GM12878 (cell line): ENCODE results near the gene STAC2. TPM values are rescaled to one million over a fixed set of nuclear protein-coding genes. Genes with fewer than 3 reads are reported as not detected.

ENCODE experiments used
- ATAC-seq: fragments of 200-7000 bp; cut with Tn5 transposase; 3 replicates; pipeline ENCODE4 v1.9.1; 2020; ENCODE audit warnings: mild to moderate bottlenecking, moderate library complexity
- Bru-seq: library from RNA; stranded (reverse); fragments of 400-500 nt; gene quantifications from one replicate; lab custom pipeline; 2021; lab: Mats Ljungman, UMichigan
- BruChase-seq, 2 experiments: library from RNA; stranded (reverse); fragments of 400-500 nt; gene quantifications; one replicate each; lab custom pipeline; 2021; lab: Mats Ljungman, UMichigan
- BruUV-seq: library from RNA; stranded (reverse); fragments of 400-500 nt; replicated peaks from 2 replicates; lab custom pipeline; 2021; lab: Mats Ljungman, UMichigan
- CTCF ChIA-PET: fragments of 300-600 bp; sonication (Branson Sonifier 250); formaldehyde crosslinking; extraction: SDS; loops from one replicate; lab custom pipeline; 2021; ENCODE audit warnings: inconsistent platforms; lab: Yijun Ruan, JAX
- POLR2A ChIA-PET: fragments of 350-600 bp; formaldehyde crosslinking; extraction: SDS; loops from one replicate; lab custom pipeline; 2021; ENCODE audit warnings: inconsistent platforms; lab: Charles Lee
- RAD21 ChIA-PET: fragments of 300-600 bp; sonication (Branson Sonifier 250); formaldehyde crosslinking; loops from one replicate; lab custom pipeline; 2023; ENCODE audit warnings: antibody characterized with exemption; ENCODE audit not compliant: unreplicated experiment; lab: Charles Lee
- SMC1A ChIA-PET: fragments of 300-600 bp; sonication (Branson Sonifier 250); formaldehyde crosslinking; loops from one replicate; lab custom pipeline; 2023; ENCODE audit not compliant: unreplicated experiment, uncharacterized antibody; lab: Charles Lee
- DNase-seq: peaks from one replicate; pipeline ENCODE4 v3.0.0-alpha.2; 2011; ENCODE audit warnings: low read depth, low spot score
- FAIRE-seq: peaks from 3 replicates; lab custom pipeline; 2011; peaks lifted over from hg19 to GRCh38; lab: Jason Lieb, UNC
- H2AFZ ChIP-seq: 2 replicates; pipeline ENCODE4 v1.6.0; 2011; ENCODE audit warnings: low read depth, low read length, control low read depth; ENCODE audit not compliant: control insufficient read depth
- H3K27ac ChIP-seq: 2 replicates; pipeline ENCODE4 v1.5.1; 2011; ENCODE audit warnings: control low read depth; ENCODE audit not compliant: control insufficient read depth, insufficient read depth
- H3K27me3 ChIP-seq, 2 experiments: replicated peaks in 1 of 2; 2 replicates each; pipeline versions ENCODE4 v1.6.0 to v1.6.1; 2011; ENCODE audit warnings: low read length in 1 of 2; ENCODE audit not compliant: control insufficient read depth in 2 of 2, insufficient read depth in 2 of 2
- H3K36me3 ChIP-seq, 2 experiments: 2 replicates each; pipeline ENCODE4 v1.5.1; 2011; ENCODE audit warnings: low read length in 1 of 2; ENCODE audit not compliant: control insufficient read depth in 2 of 2, insufficient read depth in 2 of 2
- H3K4me1 ChIP-seq: 2 replicates; pipeline ENCODE4 v1.6.1; 2011; ENCODE audit warnings: mild to moderate bottlenecking, low read length, moderate library complexity, mixed read lengths; ENCODE audit not compliant: control insufficient read depth, insufficient read depth
- H3K4me2 ChIP-seq: 2 replicates; pipeline ENCODE4 v1.6.0; 2011; ENCODE audit warnings: control low read depth; ENCODE audit not compliant: control insufficient read depth, insufficient read depth
- H3K4me3 ChIP-seq: fragments of 200-600 bp; sonication (generic); 2 replicates; pipeline ENCODE4 v1.5.1; 2016
- H3K79me2 ChIP-seq: 2 replicates; pipeline ENCODE4 v1.6.0; 2011; ENCODE audit warnings: low read length; ENCODE audit not compliant: control insufficient read depth, insufficient read depth
- H3K9ac ChIP-seq: 2 replicates; pipeline ENCODE4 v1.8.0; 2011; ENCODE audit warnings: low read length, control low read depth, mixed read lengths; ENCODE audit not compliant: control insufficient read depth, insufficient read depth
- H3K9me3 ChIP-seq: replicated peaks from 3 replicates; pipeline ENCODE4 v1.5.1; 2011; ENCODE audit warnings: mild to moderate bottlenecking, low read length; ENCODE audit not compliant: control insufficient read depth, insufficient read depth
- H4K20me1 ChIP-seq: 2 replicates; pipeline ENCODE4 v1.6.0; 2011; ENCODE audit not compliant: control insufficient read depth, insufficient read depth
- CEBPB ChIP-seq, 2 experiments: fragments of 150-350 bp in 1 of 2; IDR thresholded peaks; 2 replicates each; pipeline ENCODE4 v1.6.1; 2012 to 2014; ENCODE audit warnings: low read depth in 2 of 2, low read length in 2 of 2, borderline replicate concordance in 1 of 2, inconsistent platforms in 1 of 2
- MEF2B ChIP-seq: fragments of 450-650 bp; IDR thresholded peaks from 2 replicates; pipeline ENCODE4 v1.6.1; 2018; ENCODE audit warnings: mild to moderate bottlenecking, moderate library complexity; ENCODE audit not compliant: partially characterized antibody, poor library complexity, severe bottlenecking
- WGBS: methylation state at CpG from one replicate; pipeline ENCODE4 v1.1.6; 2016; ENCODE audit warnings: low lambda C conversion rate; ENCODE audit not compliant: insufficient replicate concordance, insufficient coverage; ENCODE audit errors: missing lambda C conversion rate; 5-methylcytosine and 5-hydroxymethylcytosine counted together
- in situ Hi-C: fragments of 300-500 bp; cut with MboI; formaldehyde crosslinking; loops from 9 replicates; pipeline ENCODE4 v1.14.3; 2018; ENCODE audit warnings: mixed read lengths
- intact Hi-C: fragments of 100-400 bp; cut with micrococcal nuclease; formaldehyde crosslinking; loops from one replicate; pipeline ENCODE4 v1.14.2; 2022; ENCODE audit not compliant: unreplicated experiment
- long read RNA-seq, 2 experiments: library from polyadenylated mRNA; unstranded; transcript quantifications; one replicate each; pipeline ENCODE4 v2.0.0, GENCODE V29; 2019 to 2020
- polyA minus RNA-seq, 3 experiments: library from RNA; depleted of rRNA, polyadenylated mRNA; stranded (reverse); fragments of >200 nt; gene quantifications; 2 replicates each; pipeline ENCODE4 v1.2.3, GENCODE V29; 2011
- polyA plus RNA-seq, 11 experiments: library from polyadenylated mRNA; depleted of rRNA in 4 of 11; unstranded in 6 of 11; stranded (reverse) in 5 of 11; fragments of >200 nt; fragmentation: Nextera tagmentation in 4 of 11; fragmentation: Illumina TruSeq in 1 of 11; extraction: Ambion mirVana in 4 of 11; extraction: Trizol in 1 of 11; gene quantifications; 1 replicate in 1 of 11; 2 replicates in 10 of 11; pipeline versions ENCODE4 v1.2.1 to v1.2.3, GENCODE V29; 2011 to 2016; ENCODE audit warnings: inconsistent platforms in 2 of 11, missing spikeins in 2 of 11, low read depth in 1 of 11
- total RNA-seq, 4 experiments: library from RNA; depleted of rRNA in 3 of 4; stranded (reverse); fragments of >200 nt in 3 of 4; fragmentation: Illumina TruSeq in 1 of 4; extraction: Trizol in 1 of 4; gene quantifications; 2 replicates each; pipeline versions ENCODE4 v1.2.1 to v1.2.3, GENCODE V29; 2013 to 2021

STAC2 gene, protein sequence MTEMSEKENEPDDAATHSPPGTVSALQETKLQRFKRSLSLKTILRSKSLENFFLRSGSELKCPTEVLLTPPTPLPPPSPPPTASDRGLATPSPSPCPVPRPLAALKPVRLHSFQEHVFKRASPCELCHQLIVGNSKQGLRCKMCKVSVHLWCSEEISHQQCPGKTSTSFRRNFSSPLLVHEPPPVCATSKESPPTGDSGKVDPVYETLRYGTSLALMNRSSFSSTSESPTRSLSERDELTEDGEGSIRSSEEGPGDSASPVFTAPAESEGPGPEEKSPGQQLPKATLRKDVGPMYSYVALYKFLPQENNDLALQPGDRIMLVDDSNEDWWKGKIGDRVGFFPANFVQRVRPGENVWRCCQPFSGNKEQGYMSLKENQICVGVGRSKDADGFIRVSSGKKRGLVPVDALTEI
- not detected in 2 replicates for total RNA-seq (2013; cell fraction: nucleolus; rRNA removed)
- total RNA-seq (2014; rRNA removed) (not detected in 2 replicates), total RNA-seq (2014; rRNA removed; fragmentation: Illumina TruSeq; extraction: Trizol) (0.04 TPM in 1 of 2 replicates, not detected in the other), total RNA-seq (2021) (not detected in 2 replicates), polyA plus RNA-seq (2011; rRNA removed) (not detected in 2 replicates), polyA plus RNA-seq (2014; fragmentation: Illumina TruSeq; extraction: Trizol) (not detected in 2 replicates), polyA plus RNA-seq (2014; fragmentation: Nextera tagmentation; extraction: Ambion mirVana) (not detected), polyA plus RNA-seq (2014; rRNA removed) (not detected in 2 replicates), polyA plus RNA-seq (2016; fragmentation: Nextera tagmentation; extraction: Ambion mirVana) (not detected), polyA minus RNA-seq (2011; rRNA and poly(A)+ RNA removed) (not detected in 2 replicates), Bru-seq, nascent RNA (not detected), BruChase-seq, experiment 1, labeled RNA remaining after a 6-hour chase (percentile 10 among the genes with signal in this experiment), BruChase-seq, experiment 2, labeled RNA remaining after a 2-hour chase (percentile 9 among the genes with signal in this experiment)
- not detected for polyA plus RNA-seq (2011; ENCODE audit: low read depth)
- polyA plus RNA-seq (2011; cell fraction: cytosol; rRNA removed): not detected in 2 replicates
- polyA plus RNA-seq (2011; cell fraction: nucleus; rRNA removed): not detected in 2 replicates
- 0.04 TPM in 1 of 2 replicates, not detected in the other for polyA plus RNA-seq (2012)
- polyA minus RNA-seq (2011; cell fraction: cytosol; rRNA and poly(A)+ RNA removed): not detected in 2 replicates
- not detected in 2 replicates for polyA minus RNA-seq (2011; cell fraction: nucleus; rRNA and poly(A)+ RNA removed)
- long read RNA-seq, experiment 1: 0 reads
- long read RNA-seq, experiment 2: 0 reads

DNA sequence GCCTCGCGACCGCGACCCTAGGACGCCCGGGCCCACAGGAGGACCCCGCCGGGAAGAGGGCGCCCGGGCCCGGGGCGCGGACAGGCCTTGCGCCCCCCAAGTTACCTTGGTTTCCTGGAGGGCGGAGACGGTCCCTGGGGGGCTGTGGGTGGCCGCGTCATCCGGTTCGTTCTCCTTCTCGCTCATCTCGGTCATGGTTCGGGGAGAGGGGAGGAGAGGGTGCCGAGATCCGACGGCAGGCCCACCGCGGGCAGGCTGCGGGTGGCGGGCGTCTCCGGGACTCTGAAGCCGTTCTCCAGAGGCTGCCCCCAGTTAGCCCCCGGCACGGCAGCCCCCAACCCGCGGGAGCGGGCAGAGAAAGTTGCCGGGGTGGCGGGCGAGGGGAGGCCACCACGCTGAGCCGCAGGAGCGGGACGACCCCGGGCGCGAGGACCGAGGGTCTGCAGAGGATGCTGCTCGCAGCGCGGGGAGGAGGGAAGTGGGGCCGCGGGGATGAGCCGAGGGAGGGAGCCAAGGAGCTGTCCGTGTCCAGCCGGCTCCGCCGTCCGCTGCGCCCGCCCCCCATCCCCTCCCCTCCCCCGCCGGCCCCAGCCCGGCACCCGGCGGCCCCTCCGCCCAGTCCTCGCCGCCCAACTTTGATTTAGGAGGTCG lies at the start of gene STAC2:
Gene STAC2, minus strand, starts transcription at position 638 of the 651 bp plus-strand sequence. Its CDS starts 443 bp downstream, at position 195.
- Histone ChIP-seq H3K4me2 (no peak within 1 kb of the TSS), H3K27me3 (peaks cover 4 to 8% of the 10 kb centered on the region in 2 experiments; a peak in 3 of 4 replicates), H3K9me3 (no peaks in the 10 kb centered on the region), H3K36me3 (no peaks in the 10 kb centered on the region), H2AFZ (no peak within 1 kb of the TSS), H3K79me2 (no peaks in the 10 kb centered on the region), H4K20me1 (no peaks in the 10 kb centered on the region), H3K27ac (no peak within 1 kb of the TSS), H3K4me3 (no peak within 1 kb of the TSS), H3K9ac (no peak within 1 kb of the TSS), H3K4me1 (no peaks in the 10 kb centered on the region)
- in situ Hi-C loops (no loop called here), intact Hi-C loops (no loop called here)
- ChIA-PET SMC1A (no interaction called here), CTCF (interaction anchor here (1.6 kb wide), 1 partner anchor 19 kb away, joined by 4 read pairs; no protein-coding TSS in a partner anchor), POLR2A (no interaction called here), RAD21 (no interaction called here)
- no peak for FAIRE-seq
- WGBS: 2% methylated on average over 34 of the region's 71 CpGs
- no peak for DNase-seq
- no peak for ATAC-seq
- TF ChIP-seq MEF2B: peak; percentile 18
- TF ChIP-seq CEBPB (IDR thresholded peaks at IDR 0.05; ENCODE audit: borderline replicate concordance in 1 of 2, low read depth in 2 of 2, low read length in 2 of 2): no peak
- BruUV-seq: no TSS peak
